HEK293 (cell line): ENCODE data around the gene FBXL15.

Source experiments
- ATF2 ChIP-seq: fragments of 450-650 bp; formaldehyde crosslinking; IDR thresholded peaks from 2 replicates; pipeline ENCODE4 v1.5.1; 2016; ENCODE audit warnings: missing biosample characterization, missing genetic modification characterization, low read depth
- HOXD13 ChIP-seq: sonication (generic); formaldehyde crosslinking; IDR thresholded peaks from 2 replicates; pipeline ENCODE4 v1.8.0; 2022; ENCODE audit warnings: missing genetic modification reagents, borderline replicate concordance
- KLF8 ChIP-seq: fragments of 450-650 bp; formaldehyde crosslinking; IDR thresholded peaks from 2 replicates; pipeline ENCODE4 v1.5.1; 2016; ENCODE audit warnings: missing biosample characterization, missing genetic modification characterization
- MZF1 ChIP-seq: fragments of 450-650 bp; formaldehyde crosslinking; IDR thresholded peaks from 2 replicates; pipeline ENCODE4 v1.5.1; 2017; ENCODE audit warnings: missing biosample characterization, missing genetic modification characterization, borderline replicate concordance
- PBX3 ChIP-seq: sonication (generic); formaldehyde crosslinking; IDR thresholded peaks from 2 replicates; pipeline ENCODE4 v1.8.1; 2022; ENCODE audit warnings: mild to moderate bottlenecking, moderate library complexity, missing genetic modification reagents
- SETDB1 ChIP-seq: IDR thresholded peaks from one replicate; pipeline ENCODE4 v1.6.1; 2017; ENCODE audit warnings: mild to moderate bottlenecking, low read length, moderate library complexity, mixed read lengths; ENCODE audit not compliant: insufficient read length
- SP3 ChIP-seq: fragments of 450-650 bp; formaldehyde crosslinking; IDR thresholded peaks from 2 replicates; pipeline ENCODE4 v1.5.1; 2016; ENCODE audit warnings: missing biosample characterization, missing genetic modification characterization
- WT1 ChIP-seq: fragments of 450-650 bp; formaldehyde crosslinking; IDR thresholded peaks from 2 replicates; pipeline ENCODE4 v1.5.1; 2016; ENCODE audit warnings: missing biosample characterization, missing genetic modification characterization
- ZBTB17 ChIP-seq: fragments of 450-650 bp; formaldehyde crosslinking; IDR thresholded peaks from 2 replicates; pipeline ENCODE4 v1.5.1; 2016; ENCODE audit warnings: missing biosample characterization, missing genetic modification characterization
- ZBTB7A ChIP-seq: fragments of 450-650 bp; formaldehyde crosslinking; IDR thresholded peaks from 2 replicates; pipeline ENCODE4 v1.5.1; 2016; ENCODE audit warnings: low read depth, missing biosample characterization, missing genetic modification characterization
- ZFP3 ChIP-seq: fragments of 450-650 bp; formaldehyde crosslinking; IDR thresholded peaks from 2 replicates; pipeline ENCODE4 v1.5.1; 2016; ENCODE audit warnings: low read depth, missing biosample characterization, missing genetic modification characterization
- ZNF133 ChIP-seq: fragments of 450-650 bp; formaldehyde crosslinking; IDR thresholded peaks from 2 replicates; pipeline ENCODE4 v1.5.1; 2016; ENCODE audit warnings: missing biosample characterization, missing genetic modification characterization
- ZNF280D ChIP-seq: fragments of 450-650 bp; formaldehyde crosslinking; IDR thresholded peaks from 2 replicates; pipeline ENCODE4 v1.5.1; 2016; ENCODE audit warnings: missing biosample characterization, missing genetic modification characterization
- ZNF311 ChIP-seq: fragments of 450-650 bp; formaldehyde crosslinking; IDR thresholded peaks from 2 replicates; pipeline ENCODE4 v1.5.1; 2017; ENCODE audit warnings: missing biosample characterization, missing genetic modification characterization, borderline replicate concordance
- ZNF398 ChIP-seq: fragments of 450-650 bp; formaldehyde crosslinking; IDR thresholded peaks from 2 replicates; pipeline ENCODE4 v1.5.1; 2017; ENCODE audit warnings: missing biosample characterization, missing genetic modification characterization
- ZNF416 ChIP-seq: fragments of 450-650 bp; formaldehyde crosslinking; IDR thresholded peaks from 2 replicates; pipeline ENCODE4 v1.5.1; 2016; ENCODE audit warnings: missing biosample characterization, missing genetic modification characterization
- ZNF426 ChIP-seq: fragments of 450-650 bp; formaldehyde crosslinking; IDR thresholded peaks from 2 replicates; pipeline ENCODE4 v1.5.1; 2017; ENCODE audit warnings: missing biosample characterization, missing genetic modification characterization, mild to moderate bottlenecking, inconsistent platforms, moderate library complexity
- ZNF433 ChIP-seq: fragments of 450-650 bp; formaldehyde crosslinking; IDR thresholded peaks from 2 replicates; pipeline ENCODE4 v1.5.1; 2016; ENCODE audit warnings: missing biosample characterization, missing genetic modification characterization, low read depth
- ZNF48 ChIP-seq: fragments of 450-650 bp; formaldehyde crosslinking; IDR thresholded peaks from 2 replicates; pipeline ENCODE4 v1.5.1; 2016; ENCODE audit warnings: missing biosample characterization, missing genetic modification characterization
- ZNF488 ChIP-seq: fragments of 450-650 bp; formaldehyde crosslinking; IDR thresholded peaks from 2 replicates; pipeline ENCODE4 v1.5.1; 2016; ENCODE audit warnings: missing biosample characterization, missing genetic modification characterization
- ZNF624 ChIP-seq: fragments of 450-650 bp; formaldehyde crosslinking; IDR thresholded peaks from 2 replicates; pipeline ENCODE4 v1.5.1; 2017; ENCODE audit warnings: missing biosample characterization, missing genetic modification characterization
- ZNF645 ChIP-seq: fragments of 450-650 bp; formaldehyde crosslinking; IDR thresholded peaks from 2 replicates; pipeline ENCODE4; 2016; ENCODE audit warnings: missing biosample characterization, missing genetic modification characterization
- ZNF692 ChIP-seq: fragments of 450-650 bp; formaldehyde crosslinking; IDR thresholded peaks from 2 replicates; pipeline ENCODE4 v1.5.1; 2016; ENCODE audit warnings: missing biosample characterization, missing genetic modification characterization
- ZNF701 ChIP-seq: fragments of 450-650 bp; formaldehyde crosslinking; IDR thresholded peaks from 2 replicates; pipeline ENCODE4 v1.5.1; 2016; ENCODE audit warnings: missing biosample characterization, missing genetic modification characterization
- ZNF704 ChIP-seq: fragments of 450-650 bp; formaldehyde crosslinking; IDR thresholded peaks from 2 replicates; pipeline ENCODE4 v1.5.1; 2016; ENCODE audit warnings: missing biosample characterization, missing genetic modification characterization
- ZNF707 ChIP-seq: fragments of 450-650 bp; formaldehyde crosslinking; IDR thresholded peaks from 2 replicates; pipeline ENCODE4 v1.5.1; 2016; ENCODE audit warnings: missing biosample characterization, missing genetic modification characterization
- ZNF837 ChIP-seq: fragments of 450-650 bp; formaldehyde crosslinking; IDR thresholded peaks from 2 replicates; pipeline ENCODE4 v1.5.1; 2016; ENCODE audit warnings: missing biosample characterization, missing genetic modification characterization

The FBXL15 gene

GRCh38 chr10:102394079-102394800 lies 26.4 kb upstream of the FBXL15 start (continued):
- TF ChIP-seq ZNF645 (tag by site-specific recombination) (no peak), MZF1 (tag by site-specific recombination) (no peak), ZNF280D (tag by site-specific recombination) (no peak), SETDB1 (no peak), ZBTB17 (tag by site-specific recombination) (peak; percentile 83), ZNF488 (tag by site-specific recombination) (no peak), ZNF426 (tag by site-specific recombination) (no peak), ZNF416 (tag by site-specific recombination) (no peak), SP3 (tag by site-specific recombination) (peak; percentile 68), ZFP3 (tag by site-specific recombination) (no peak), ZNF704 (tag by site-specific recombination) (no peak), ZNF133 (tag by site-specific recombination) (no peak), ZNF311 (tag by site-specific recombination) (no peak), WT1 (peak; percentile 54), ZNF837 (tag by site-specific recombination) (0 out of 2 replicates have a peak, but pooled peaks have one; percentile 27), ZNF707 (no peak), ZBTB7A (tag by site-specific recombination) (0 out of 2 replicates have a peak, but pooled peaks have one; percentile 86), KLF8 (tag by site-specific recombination) (peak; percentile 83), PBX3 (CRISPR knock-in tag) (no peak), ZNF692 (tag by site-specific recombination) (peak; percentile 75; the same call in 1 of the 2 replicates), ZNF48 (no peak), ZNF701 (tag by site-specific recombination) (no peak), ZNF433 (no peak), ZNF624 (tag by site-specific recombination) (no peak), HOXD13 (no peak), ZNF398 (tag by site-specific recombination) (peak; percentile 57), ATF2 (tag by site-specific recombination) (peak; percentile 48)
